Tibial nerve (tissue), 4 donors: ENCODE data around the gene CHSY3. TPM values are rescaled to one million over a fixed set of nuclear protein-coding genes. Genes with fewer than 3 reads are reported as not detected.

Source experiments
- DNase-seq, 2 donors: peaks; one replicate each; pipeline ENCODE4 v3.0.0-alpha.2; 2019; ENCODE audit warnings: low spot score in 2 of 2
- H3K27ac ChIP-seq, 4 donors: fragments of 200-600 bp; sonication (generic) in 3 of 4; one replicate each; pipeline ENCODE4 v1.5.1; 2017 to 2019; ENCODE audit warnings: mild to moderate bottlenecking in 1 of 4
- H3K27me3 ChIP-seq, 2 donors: fragments of 200-600 bp; sonication (generic) in 1 of 2; one replicate each; pipeline versions ENCODE4 v1.5.1 to v1.6.0; 2017 to 2019
- H3K36me3 ChIP-seq, 3 donors: fragments of 200-600 bp; sonication (generic); one replicate each; pipeline ENCODE4 v1.5.1; 2018 to 2019
- H3K4me1 ChIP-seq, 4 donors: fragments of 200-600 bp; sonication (generic) in 3 of 4; one replicate each; pipeline ENCODE4 v1.5.1; 2017 to 2019
- H3K4me3 ChIP-seq, 4 donors: fragments of 200-600 bp; sonication (generic) in 3 of 4; one replicate each; pipeline ENCODE4 v1.5.1; 2017 to 2019; ENCODE audit warnings: mild to moderate bottlenecking in 1 of 4, moderate library complexity in 1 of 4
- H3K9me3 ChIP-seq, 4 donors: fragments of 200-600 bp; sonication (generic) in 3 of 4; one replicate each; pipeline ENCODE4 v1.5.1; 2017 to 2019
- EP300 ChIP-seq, 2 donors: sonication (generic); formaldehyde crosslinking; IDR thresholded peaks; one replicate each; pipeline ENCODE4 v1.6.1; 2017; ENCODE audit warnings: antibody characterized with exemption in 2 of 2, mild to moderate bottlenecking in 1 of 2
- POLR2A ChIP-seq, 2 donors: fragments of 450-650 bp; IDR thresholded peaks; one replicate each; pipeline ENCODE4 v1.6.1; 2017; ENCODE audit warnings: antibody characterized with exemption in 2 of 2, mild to moderate bottlenecking in 2 of 2, moderate library complexity in 2 of 2
- WGBS, 2 donors: methylation state at CpG; one replicate each; pipeline ENCODE4 v1.1.5; 2018; 5-methylcytosine and 5-hydroxymethylcytosine counted together
- total RNA-seq, 4 donors: library from RNA; depleted of rRNA; stranded (reverse); fragments of >200 nt; gene quantifications; one replicate each; pipeline ENCODE4 v1.1.0, GENCODE V29; 2016
- TF ChIP-seq, protein P1 (sequence below), 5 experiments: fragments of 200-600 bp in 3 of 5; fragments of 450-650 bp in 2 of 5; sonication (generic) in 3 of 5; IDR thresholded peaks; one replicate each; pipeline ENCODE4 v1.5.1; 2016 to 2019; ENCODE audit warnings: antibody characterized with exemption in 5 of 5, mild to moderate bottlenecking in 3 of 5, moderate library complexity in 2 of 5

Gene CHSY3
- total RNA-seq, 4 donors from 2014 or later = 3.6 to 11.2 (median 6.2) TPM

DNA sequence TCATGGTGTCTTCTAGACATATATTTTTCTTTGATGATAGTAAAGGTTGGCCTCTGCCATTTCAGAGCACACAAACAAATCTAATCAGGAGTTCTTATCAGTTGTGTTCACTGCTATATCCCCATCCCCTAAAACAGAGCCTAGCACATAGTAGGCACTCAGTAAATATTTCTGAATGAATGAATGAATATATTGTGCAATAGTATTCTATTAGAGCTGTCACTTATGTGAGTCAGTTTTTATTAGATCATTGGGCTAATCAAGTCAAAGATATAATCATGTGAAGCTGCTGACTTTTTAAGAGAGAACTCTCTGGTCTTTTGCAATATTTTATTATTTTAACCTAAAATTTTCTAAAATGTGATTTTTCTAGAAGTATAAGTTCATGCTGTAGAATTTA, 84.2 kb downstream of the CHSY3 start:
- no peaks in the 10 kb centered on the region for H3K27me3 ChIP-seq
- TF ChIP-seq POLR2A (IDR thresholded peaks at IDR 0.05) = no peak
- no peak for TF ChIP-seq EP300 (IDR thresholded peaks at IDR 0.05)
- TF ChIP-seq, protein P1, sequence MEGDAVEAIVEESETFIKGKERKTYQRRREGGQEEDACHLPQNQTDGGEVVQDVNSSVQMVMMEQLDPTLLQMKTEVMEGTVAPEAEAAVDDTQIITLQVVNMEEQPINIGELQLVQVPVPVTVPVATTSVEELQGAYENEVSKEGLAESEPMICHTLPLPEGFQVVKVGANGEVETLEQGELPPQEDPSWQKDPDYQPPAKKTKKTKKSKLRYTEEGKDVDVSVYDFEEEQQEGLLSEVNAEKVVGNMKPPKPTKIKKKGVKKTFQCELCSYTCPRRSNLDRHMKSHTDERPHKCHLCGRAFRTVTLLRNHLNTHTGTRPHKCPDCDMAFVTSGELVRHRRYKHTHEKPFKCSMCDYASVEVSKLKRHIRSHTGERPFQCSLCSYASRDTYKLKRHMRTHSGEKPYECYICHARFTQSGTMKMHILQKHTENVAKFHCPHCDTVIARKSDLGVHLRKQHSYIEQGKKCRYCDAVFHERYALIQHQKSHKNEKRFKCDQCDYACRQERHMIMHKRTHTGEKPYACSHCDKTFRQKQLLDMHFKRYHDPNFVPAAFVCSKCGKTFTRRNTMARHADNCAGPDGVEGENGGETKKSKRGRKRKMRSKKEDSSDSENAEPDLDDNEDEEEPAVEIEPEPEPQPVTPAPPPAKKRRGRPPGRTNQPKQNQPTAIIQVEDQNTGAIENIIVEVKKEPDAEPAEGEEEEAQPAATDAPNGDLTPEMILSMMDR (IDR thresholded peaks at IDR 0.05) = no peak
- no peak for DNase-seq
- no peaks in the 10 kb centered on the region for H3K4me1 ChIP-seq
- H3K4me3 ChIP-seq = no peak overlapping the region
- H3K27ac ChIP-seq = no peak overlapping the region
- H3K9me3 ChIP-seq = peaks cover 0 to 32% (median 10%) of the 10 kb centered on the region in 4 donors
- H3K36me3 ChIP-seq = no peaks in the 10 kb centered on the region

- H3K27me3 ChIP-seq = no peaks in the 10 kb centered on the region
- H3K4me1 ChIP-seq = no peaks in the 10 kb centered on the region
- peaks cover 0 to 7% (median 0%) of the 10 kb centered on the region in 4 donors for H3K9me3 ChIP-seq
- WGBS, 2 donors = 61 to 68% methylated on average over 3 of the region's 3 CpGs
- H3K36me3 ChIP-seq = no peaks in the 10 kb centered on the region
- no peak overlapping the region for H3K27ac ChIP-seq
- DNase-seq = no peak
- TF ChIP-seq, protein P1 (IDR thresholded peaks at IDR 0.05) = no peak
- no peak for TF ChIP-seq POLR2A (IDR thresholded peaks at IDR 0.05)
- no peak for TF ChIP-seq EP300 (IDR thresholded peaks at IDR 0.05)
- no peak overlapping the region for H3K4me3 ChIP-seq
Measured at GRCh38 chr5:129991780-129992179, 87.5 kb downstream of the CHSY3 start.

DNA sequence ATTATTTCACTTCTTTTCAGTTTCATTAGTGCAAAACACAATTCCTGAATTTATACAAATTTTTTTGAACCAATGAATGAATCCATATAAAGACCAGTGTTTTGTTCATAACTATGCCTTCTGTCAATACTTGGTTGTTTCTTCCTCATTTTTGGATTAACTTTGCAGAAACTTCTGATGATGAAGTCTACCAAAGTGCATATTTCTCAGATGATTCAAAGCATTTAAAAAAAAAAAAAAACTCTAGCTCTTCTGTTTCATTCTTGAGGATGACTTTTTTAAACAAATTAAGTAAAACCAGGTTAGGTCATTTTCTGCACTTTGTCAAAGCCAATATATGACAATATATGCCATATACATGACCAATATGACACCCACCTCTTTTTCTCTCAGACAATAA, 92.6 kb downstream of the CHSY3 start:
- Histone ChIP-seq H3K27ac (no peak overlapping the region), H3K4me1 (no peaks in the 10 kb centered on the region), H3K9me3 (peaks cover 0 to 3% (median 0%) of the 10 kb centered on the region in 4 donors), H3K4me3 (no peak overlapping the region), H3K27me3 (no peaks in the 10 kb centered on the region), H3K36me3 (no peaks in the 10 kb centered on the region)
- DNase-seq = no peak
- TF ChIP-seq, protein P1 (IDR thresholded peaks at IDR 0.05) = no peak
- TF ChIP-seq POLR2A (IDR thresholded peaks at IDR 0.05) = no peak

- no peaks in the 10 kb centered on the region for H3K27me3 ChIP-seq
- no peaks in the 10 kb centered on the region for H3K4me1 ChIP-seq
- TF ChIP-seq EP300 (IDR thresholded peaks at IDR 0.05) (no peak), POLR2A (IDR thresholded peaks at IDR 0.05) (no peak)
- TF ChIP-seq, protein P1 (IDR thresholded peaks at IDR 0.05) = no peak
- H3K36me3 ChIP-seq = no peaks in the 10 kb centered on the region
- no peaks in the 10 kb centered on the region for H3K9me3 ChIP-seq
- H3K27ac ChIP-seq = no peak overlapping the region
- WGBS, 2 donors = 90% methylated on average over 4 of the region's 4 CpGs
- H3K4me3 ChIP-seq = no peak overlapping the region
- no peak for DNase-seq
Measured at GRCh38 chr5:130000460-130000859, 96.2 kb downstream of the CHSY3 start.

DNA sequence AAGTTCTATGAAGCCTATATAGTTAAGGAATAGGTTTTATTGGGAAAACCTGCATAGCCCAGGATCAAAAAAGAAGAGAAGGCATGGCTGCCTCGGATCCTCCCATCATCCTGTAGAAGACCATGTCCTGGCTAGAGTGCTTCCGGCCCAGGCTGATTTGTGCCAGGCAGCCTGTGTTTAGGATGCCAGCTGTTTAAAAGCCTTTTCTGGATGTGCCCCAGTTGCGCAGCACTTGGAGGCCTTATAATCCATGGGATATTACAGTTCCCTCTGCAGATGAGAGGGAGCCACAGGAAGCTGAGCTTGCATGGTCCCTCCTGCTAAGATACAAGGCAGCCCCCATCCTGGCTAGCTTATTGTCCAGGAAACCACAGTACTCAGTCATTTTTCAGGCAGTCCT, 97.9 kb downstream of the CHSY3 start:
- no peak for DNase-seq

More for the DNA sequence above, 97.9 kb downstream of the CHSY3 start:
- Histone ChIP-seq H3K27ac (no peak overlapping the region), H3K9me3 (no peaks in the 10 kb centered on the region), H3K27me3 (no peaks in the 10 kb centered on the region), H3K4me1 (no peaks in the 10 kb centered on the region), H3K36me3 (no peaks in the 10 kb centered on the region), H3K4me3 (no peak overlapping the region)
- TF ChIP-seq EP300 (IDR thresholded peaks at IDR 0.05) = no peak
- TF ChIP-seq, protein P1 (IDR thresholded peaks at IDR 0.05) = no peak
- TF ChIP-seq POLR2A (IDR thresholded peaks at IDR 0.05) = no peak
- WGBS, 2 donors = 87 to 89% methylated on average over 3 of the region's 3 CpGs
